Endothelial cell of umbilical vein (primary cell): ENCODE results near the gene RRP1. TPM values are rescaled to one million over a fixed set of nuclear protein-coding genes. Genes with fewer than 3 reads are reported as not detected.

Experiments used
- BruUV-seq: library from RNA; stranded (reverse); fragments of 400-500 nt; replicated peaks from 2 replicates; lab custom pipeline; 2021; lab: Mats Ljungman, UMichigan
- CTCF ChIA-PET: fragments of 300-600, 350-600 bp; sonication (Branson Sonifier 250); formaldehyde crosslinking; loops from one replicate; lab custom pipeline; 2021; ENCODE audit warnings: antibody characterized with exemption, inconsistent platforms; lab: Charles Lee
- POLR2A ChIA-PET: fragments of 300-600, 350-600 bp; sonication (Branson Sonifier 250); formaldehyde crosslinking; loops from one replicate; lab custom pipeline; 2021; ENCODE audit warnings: antibody characterized with exemption, inconsistent platforms; lab: Charles Lee
- DNase-seq: peaks from one replicate; pipeline ENCODE4 v3.0.0-alpha.2; 2011; ENCODE audit warnings: low read depth, low spot score
- FAIRE-seq: peaks from 2 replicates; lab custom pipeline; 2011; peaks lifted over from hg19 to GRCh38; lab: Jason Lieb, UNC
- H2AFZ ChIP-seq: 2 replicates; pipeline ENCODE4 v1.6.0; 2012; ENCODE audit warnings: low read depth, low read length, control low read depth, inconsistent platforms
- H3K27ac ChIP-seq: 2 replicates; pipeline ENCODE4 v1.5.1; 2011; ENCODE audit warnings: low read depth, mild to moderate bottlenecking, control low read depth, low read length, moderate library complexity; ENCODE audit not compliant: insufficient read depth
- H3K27me3 ChIP-seq, 2 experiments: 2 replicates each; pipeline versions ENCODE4 v1.6.0 to v1.6.1; 2011; ENCODE audit warnings: low read length in 2 of 2, mixed read lengths in 1 of 2; ENCODE audit not compliant: control insufficient read depth in 2 of 2, insufficient read depth in 2 of 2
- H3K36me3 ChIP-seq, 2 experiments: 2 replicates in 1 of 2; 3 replicates in 1 of 2; pipeline ENCODE4 v1.5.1; 2011; ENCODE audit warnings: low read length in 2 of 2, mild to moderate bottlenecking in 1 of 2, moderate library complexity in 1 of 2; ENCODE audit not compliant: control insufficient read depth in 2 of 2, insufficient read depth in 2 of 2; ENCODE audit errors: extremely low read depth in 1 of 2
- H3K4me1 ChIP-seq: 3 replicates; pipeline ENCODE4 v1.5.1; 2011; ENCODE audit warnings: mild to moderate bottlenecking, low read length; ENCODE audit not compliant: control insufficient read depth, insufficient read depth; ENCODE audit errors: extremely low read depth
- H3K4me2 ChIP-seq: 2 replicates; pipeline ENCODE4 v1.6.1; 2011; ENCODE audit warnings: low read length, control low read depth, mixed read lengths; ENCODE audit not compliant: insufficient read depth
- H3K4me3 ChIP-seq, 3 experiments: fragments of 200-600 bp in 1 of 3; sonication (generic), shearing (Covaris generic) in 1 of 3; replicated peaks in 1 of 3; 2 replicates each; pipeline ENCODE4 v1.5.1; 2011 to 2016; ENCODE audit warnings: control low read depth in 3 of 3, low read length in 3 of 3, mild to moderate bottlenecking in 2 of 3, inconsistent platforms in 1 of 3, low read depth in 1 of 3, moderate library complexity in 1 of 3; ENCODE audit not compliant: insufficient read depth in 1 of 3
- H3K79me2 ChIP-seq: 2 replicates; pipeline ENCODE4 v1.6.0; 2012; ENCODE audit warnings: low read length, inconsistent platforms; ENCODE audit not compliant: control insufficient read depth, insufficient read depth
- H3K9ac ChIP-seq: replicated peaks from 2 replicates; pipeline ENCODE3; 2011; ENCODE audit warnings: low read length, control low read depth; ENCODE audit not compliant: insufficient read depth; ENCODE audit errors: extremely low read depth
- H3K9me1 ChIP-seq: replicated peaks from 3 replicates; pipeline ENCODE4 v1.6.0; 2011; ENCODE audit warnings: mild to moderate bottlenecking, low read length; ENCODE audit not compliant: control insufficient read depth, insufficient read depth; ENCODE audit errors: extremely low read depth
- H3K9me3 ChIP-seq: replicated peaks from 2 replicates; pipeline ENCODE4 v1.5.1; 2012; ENCODE audit warnings: low read length, inconsistent platforms; ENCODE audit not compliant: control insufficient read depth, insufficient read depth
- H4K20me1 ChIP-seq: replicated peaks from 2 replicates; pipeline ENCODE3; 2011; ENCODE audit warnings: mild to moderate bottlenecking, low read length; ENCODE audit not compliant: control insufficient read depth, insufficient read depth; ENCODE audit errors: extremely low read depth
- CTCF ChIP-seq, 2 donors: IDR thresholded peaks; 1 replicate in 1 of 2; 2 replicates in 1 of 2; pipeline ENCODE4 v1.5.1; 2011; ENCODE audit warnings: low read length in 2 of 2, mild to moderate bottlenecking in 2 of 2, moderate library complexity in 2 of 2, control low read depth in 1 of 2, inconsistent platforms in 1 of 2, low read depth in 1 of 2; ENCODE audit not compliant: insufficient read depth in 1 of 2; ENCODE audit errors: extremely low read depth in 1 of 2
- EZH2 ChIP-seq: IDR thresholded peaks from 2 replicates; pipeline ENCODE4 v1.6.1; 2012; ENCODE audit warnings: borderline replicate concordance, low read depth, mild to moderate bottlenecking, moderate library complexity, low read length, inconsistent platforms; ENCODE audit not compliant: severe bottlenecking
- FOS ChIP-seq: IDR thresholded peaks from 2 replicates; pipeline ENCODE4 v1.6.1; 2011; ENCODE audit warnings: mild to moderate bottlenecking, low read length, moderate library complexity, borderline replicate concordance; ENCODE audit not compliant: insufficient read depth
- GATA2 ChIP-seq: IDR thresholded peaks from 2 replicates; pipeline ENCODE4 v1.7.0; 2011; ENCODE audit warnings: low read depth, mild to moderate bottlenecking, moderate library complexity, mixed read lengths, low read length; ENCODE audit not compliant: insufficient read length, insufficient read depth
- JUN ChIP-seq: IDR thresholded peaks from 2 replicates; pipeline ENCODE4 v1.6.1; 2011; ENCODE audit warnings: borderline replicate concordance, low read depth; ENCODE audit not compliant: insufficient read length, insufficient read depth
- MYC ChIP-seq: IDR thresholded peaks from one replicate; pipeline ENCODE4 v1.6.1; 2011; ENCODE audit warnings: mild to moderate bottlenecking, low read depth, low read length
- POLR2A ChIP-seq: IDR thresholded peaks from 2 replicates; pipeline ENCODE4 v1.6.1; 2012; ENCODE audit warnings: low read depth, mild to moderate bottlenecking, control low read depth, low read length
- POLR2AphosphoS5 ChIP-seq: IDR thresholded peaks from 2 replicates; pipeline ENCODE4 v1.6.1; 2012; ENCODE audit warnings: low read depth, mild to moderate bottlenecking, control low read depth, low read length, moderate library complexity; ENCODE audit not compliant: insufficient read depth
- dilution Hi-C: fragments of 300-500 bp; cut with MboI; formaldehyde crosslinking; loops from one replicate; pipeline ENCODE4 v1.15.0; 2019; ENCODE audit warnings: low sequenced_read_pairs; ENCODE audit not compliant: extremely low pct_ligation_motif_present
- intact Hi-C: fragments of 100-400 bp; cut with micrococcal nuclease; formaldehyde crosslinking; loops from one replicate; pipeline ENCODE4 v1.10.0; 2022
- polyA plus RNA-seq, 4 experiments: library from polyadenylated mRNA; depleted of rRNA in 3 of 4; stranded (reverse) in 3 of 4; unstranded in 1 of 4; fragments of >200 nt; gene quantifications; 2 replicates each; pipeline versions ENCODE4 v1.2.1 to v1.2.3, GENCODE V29; 2011 to 2012; ENCODE audit warnings: missing spikeins in 1 of 4
- total RNA-seq: library from RNA; stranded (reverse); gene quantifications from 2 replicates; pipeline ENCODE4 v1.2.3, GENCODE V29; 2021
- TF ChIP-seq, protein P1 (sequence below): IDR thresholded peaks from 2 replicates; pipeline ENCODE4 v1.6.1; 2011; ENCODE audit not compliant: insufficient read depth, insufficient read length

RRP1 gene
- total and polyA plus RNA-seq, 2 donors (not counting 3 experiments of a cell fraction or from before 2014, with no cell fraction given), result 15.2 to 36.3 TPM

GRCh38 chr21:43766734-43767497, 22.5 kb upstream of the RRP1 start:
- FAIRE-seq (no peak), DNase-seq (no peak)
- dilution Hi-C loops, result no loop called here
- Histone ChIP-seq H3K4me1 (peaks cover 7% of the 10 kb centered on the region), H3K9me3 (no peaks in the 10 kb centered on the region), H3K27me3 (no peaks in the 10 kb centered on the region), H3K4me2 (no peak overlapping the region), H3K27ac (no peak overlapping the region), H3K9ac (no peak overlapping the region), H2AFZ (no peak overlapping the region), H3K4me3 (no peak overlapping the region), H3K79me2 (no peaks in the 10 kb centered on the region), H3K36me3 (no peaks in the 10 kb centered on the region), H4K20me1 (no peaks in the 10 kb centered on the region), H3K9me1 (no peaks in the 10 kb centered on the region)
- BruUV-seq, result no TSS peak
- CTCF ChIA-PET, result interaction anchor here (1.0 kb wide), 1 partner anchor 38 kb away, joined by 3 read pairs; no protein-coding TSS in a partner anchor
- POLR2A ChIA-PET, result interaction anchor here (0.7 kb wide), 1 partner anchor 67 kb away, joined by 6 read pairs; no protein-coding TSS in a partner anchor
- TF ChIP-seq POLR2AphosphoS5, result no peak
- TF ChIP-seq POLR2A, result no peak
- no peak for TF ChIP-seq MYC
- no peak for TF ChIP-seq GATA2
- TF ChIP-seq FOS, result no peak
- TF ChIP-seq JUN, result no peak
- no peak for TF ChIP-seq CTCF (IDR thresholded peaks at IDR 0.05; ENCODE audit: extremely low read depth in 1 of 2, insufficient read depth in 1 of 2, low read depth in 1 of 2, low read length in 2 of 2)
- TF ChIP-seq EZH2, result no peak
- TF ChIP-seq, protein P1, sequence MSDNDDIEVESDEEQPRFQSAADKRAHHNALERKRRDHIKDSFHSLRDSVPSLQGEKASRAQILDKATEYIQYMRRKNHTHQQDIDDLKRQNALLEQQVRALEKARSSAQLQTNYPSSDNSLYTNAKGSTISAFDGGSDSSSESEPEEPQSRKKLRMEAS, result no peak
- intact Hi-C loops, result no loop called here
